ENCODE results near the gene CUBN.

Gene CUBN

GRCh38 chr10:17001961-17002749, 127.5 kb downstream of the CUBN start:
- DNase-seq (ENCODE audit: insufficient read length, low spot score) = no peak
- no peak for TF ChIP-seq CTCF (IDR thresholded peaks at IDR 0.05; ENCODE audit: insufficient read depth, missing control alignments)
- no peak for FAIRE-seq

- FAIRE-seq = no peak
- DNase-seq (ENCODE audit: insufficient read length, low spot score) = no peak
- no peak for TF ChIP-seq CTCF (IDR thresholded peaks at IDR 0.05; ENCODE audit: insufficient read depth, missing control alignments)
These were observed 128.3 kb downstream of the CUBN start for GRCh38 chr10:17001297-17001744.

- FAIRE-seq (no peak), DNase-seq (ENCODE audit: insufficient read length, low spot score) (no peak)
- no peak for TF ChIP-seq CTCF (IDR thresholded peaks at IDR 0.05; ENCODE audit: insufficient read depth, missing control alignments)
These were observed 129.8 kb downstream of the CUBN start for GRCh38 chr10:16999665-17000451.

- DNase-seq (ENCODE audit: insufficient read length, low spot score) (no peak), FAIRE-seq (no peak)
- no peak for TF ChIP-seq CTCF (IDR thresholded peaks at IDR 0.05; ENCODE audit: insufficient read depth, missing control alignments)
These were observed 133.1 kb downstream of the CUBN start for GRCh38 chr10:16996530-16996964.

GRCh38 chr10:16995867-16996529, 133.6 kb downstream of the CUBN start:
- FAIRE-seq = no peak
- TF ChIP-seq CTCF (IDR thresholded peaks at IDR 0.05; ENCODE audit: insufficient read depth, missing control alignments) = no peak
- no peak for DNase-seq (ENCODE audit: insufficient read length, low spot score)

- TF ChIP-seq CTCF (IDR thresholded peaks at IDR 0.05; ENCODE audit: insufficient read depth, missing control alignments) = no peak
- no peak for FAIRE-seq
- no peak for DNase-seq (ENCODE audit: insufficient read length, low spot score)
These were observed 136.4 kb downstream of the CUBN start for GRCh38 chr10:16993186-16993585.

Data from D721Med (cell line).